Stimulated activated CD8-positive, alpha-beta memory T cell treated with anti-CD3 and anti-CD28 coated beads, Interleukin-12 subunit alpha, Interleukin-12 subunit beta, amount 100 ng/mL, for 24 hours (primary cell): Measurements from ENCODE around the gene PTPRN2.
"Not testable (repeated sequence)": the region's sequence is repeated elsewhere in the genome, so short reads cannot be mapped to it uniquely, and the experiment has no call there.

ENCODE experiments used
- DNase-seq: peaks from one replicate; pipeline ENCODE4 v3.0.0-alpha.2; 2020; ENCODE audit errors: extremely low read depth

The PTPRN2 gene

GRCh38 chr7:157777194-157777762 lies 810.3 kb downstream of the PTPRN2 start:
- not testable (repeated sequence) for DNase-seq

GRCh38 chr7:157775560-157776332 lies 811.9 kb downstream of the PTPRN2 start:
- no peak for DNase-seq

GRCh38 chr7:157775021-157775559 lies 812.5 kb downstream of the PTPRN2 start:
- DNase-seq, result no peak

GRCh38 chr7:157774495-157774894 lies 813.1 kb downstream of the PTPRN2 start:
- no peak for DNase-seq

GRCh38 chr7:157773361-157773760 lies 814.3 kb downstream of the PTPRN2 start:
- DNase-seq, result no peak

GRCh38 chr7:157772486-157773130 lies 815.0 kb downstream of the PTPRN2 start:
- no peak for DNase-seq

- DNase-seq, result no peak
Observed at GRCh38 chr7:157771689-157772088, 815.9 kb downstream of the PTPRN2 start.

GRCh38 chr7:157770716-157771320 lies 816.8 kb downstream of the PTPRN2 start:
- DNase-seq, result no peak

- DNase-seq, result no peak
Observed at GRCh38 chr7:157769526-157770215, 818.0 kb downstream of the PTPRN2 start.

- no peak for DNase-seq
Observed at GRCh38 chr7:157769086-157769485, 818.5 kb downstream of the PTPRN2 start.

GRCh38 chr7:157768198-157768597 lies 819.4 kb downstream of the PTPRN2 start:
- no peak for DNase-seq

GRCh38 chr7:157767506-157768197 lies 820.0 kb downstream of the PTPRN2 start:
- DNase-seq, result no peak

- no peak for DNase-seq
Observed at GRCh38 chr7:157766098-157766497, 821.5 kb downstream of the PTPRN2 start.

GRCh38 chr7:157764946-157765537 lies 822.6 kb downstream of the PTPRN2 start:
- no peak for DNase-seq

- DNase-seq, result no peak
Observed at GRCh38 chr7:157764193-157764592, 823.4 kb downstream of the PTPRN2 start.

- no peak for DNase-seq
Observed at GRCh38 chr7:157763279-157764000, 824.2 kb downstream of the PTPRN2 start.

- DNase-seq, result no peak
Observed at GRCh38 chr7:157762824-157763223, 824.8 kb downstream of the PTPRN2 start.

- no peak for DNase-seq
Observed at GRCh38 chr7:157760004-157760730, 827.5 kb downstream of the PTPRN2 start.

- DNase-seq, result no peak
Observed at GRCh38 chr7:157759246-157759805, 828.3 kb downstream of the PTPRN2 start.
